ENCODE data around the gene MCOLN1. TPM values are rescaled to one million over a fixed set of nuclear protein-coding genes. Genes with fewer than 3 reads are reported as not detected.

Gene MCOLN1
- polyA plus RNA-seq, 3 donors = 32.8 to 133 (median 34.3) TPM

DNA sequence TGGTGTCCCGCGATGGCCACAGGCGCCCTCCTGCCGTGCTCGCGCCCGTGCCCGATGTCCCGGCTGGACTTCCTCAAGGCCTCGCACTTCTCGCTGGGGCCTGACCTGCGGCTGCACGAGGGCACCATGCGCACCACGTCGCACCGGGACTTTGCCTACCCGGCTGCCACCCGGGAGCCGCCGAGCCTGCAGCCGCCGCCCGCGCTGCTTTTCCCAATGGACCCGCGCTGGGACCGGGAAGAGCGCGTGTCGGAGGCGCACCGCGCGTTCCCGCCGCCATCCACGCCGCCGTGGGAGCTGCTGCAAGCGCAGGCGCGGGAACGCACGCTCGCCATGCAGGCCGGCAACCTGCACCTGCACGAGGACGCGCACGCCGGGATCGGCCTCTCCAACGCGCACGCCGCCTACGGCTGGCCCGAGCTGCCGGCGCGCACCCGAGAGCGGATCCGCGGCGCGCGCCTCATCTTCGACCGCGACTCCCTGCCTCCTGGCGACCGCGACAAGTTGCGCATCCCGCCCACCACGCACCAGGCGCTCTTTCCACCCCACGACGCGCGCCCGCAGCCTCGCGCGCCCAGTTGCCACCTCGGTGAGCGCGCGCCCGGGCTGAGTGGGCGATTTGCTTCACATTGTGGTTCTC lies 21.5 kb upstream of the MCOLN1 start:
- TF ChIP-seq, protein P1, sequence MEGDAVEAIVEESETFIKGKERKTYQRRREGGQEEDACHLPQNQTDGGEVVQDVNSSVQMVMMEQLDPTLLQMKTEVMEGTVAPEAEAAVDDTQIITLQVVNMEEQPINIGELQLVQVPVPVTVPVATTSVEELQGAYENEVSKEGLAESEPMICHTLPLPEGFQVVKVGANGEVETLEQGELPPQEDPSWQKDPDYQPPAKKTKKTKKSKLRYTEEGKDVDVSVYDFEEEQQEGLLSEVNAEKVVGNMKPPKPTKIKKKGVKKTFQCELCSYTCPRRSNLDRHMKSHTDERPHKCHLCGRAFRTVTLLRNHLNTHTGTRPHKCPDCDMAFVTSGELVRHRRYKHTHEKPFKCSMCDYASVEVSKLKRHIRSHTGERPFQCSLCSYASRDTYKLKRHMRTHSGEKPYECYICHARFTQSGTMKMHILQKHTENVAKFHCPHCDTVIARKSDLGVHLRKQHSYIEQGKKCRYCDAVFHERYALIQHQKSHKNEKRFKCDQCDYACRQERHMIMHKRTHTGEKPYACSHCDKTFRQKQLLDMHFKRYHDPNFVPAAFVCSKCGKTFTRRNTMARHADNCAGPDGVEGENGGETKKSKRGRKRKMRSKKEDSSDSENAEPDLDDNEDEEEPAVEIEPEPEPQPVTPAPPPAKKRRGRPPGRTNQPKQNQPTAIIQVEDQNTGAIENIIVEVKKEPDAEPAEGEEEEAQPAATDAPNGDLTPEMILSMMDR (IDR thresholded peaks at IDR 0.05) = no peak
- H3K36me3 ChIP-seq (replicated peaks in 1 of 2; ENCODE audit: control insufficient read depth in 1 of 2, insufficient read depth in 2 of 2, low read length in 2 of 2) = no peaks in the 10 kb centered on the region
- peak overlapping the region; percentile 59 to 85 for H3K4me3 Mint-ChIP-seq
- peaks cover 40 to 45% of the 10 kb centered on the region in 2 donors for H3K4me1 ChIP-seq (ENCODE audit: control insufficient read depth in 1 of 2, insufficient read depth in 2 of 2, low read length in 2 of 2)
- H3K4me3 ChIP-seq (replicated peaks in 1 of 3; ENCODE audit: low read depth in 2 of 3, low read length in 3 of 3) = peak overlapping the region in 1 of 3 experiments; percentile 57
- peak in 2 of 3 donors; percentile 21 to 26 for DNase-seq
- H2AFZ ChIP-seq (ENCODE audit: insufficient read depth, low read depth, low read length, poor library complexity, severe bottlenecking) = peak overlapping the region; percentile 67
- H3K27me3 ChIP-seq (ENCODE audit: control insufficient read depth in 2 of 2, insufficient read depth in 2 of 2, low read length in 2 of 2) = peaks cover 6 to 39% of the 10 kb centered on the region in 2 donors
- H3K79me2 ChIP-seq (ENCODE audit: insufficient read depth, low read length) = no peaks in the 10 kb centered on the region
- no peak overlapping the region for H3K27ac Mint-ChIP-seq
- peaks cover 5 to 16% (median 7%) of the 10 kb centered on the region in 7 donors for H3K9me3 Mint-ChIP-seq
- no peaks in the 10 kb centered on the region for H4K20me1 ChIP-seq (ENCODE audit: insufficient read depth, low read length)
- peaks cover 38% of the 10 kb centered on the region for H3K4me1 Mint-ChIP-seq
- WGBS (ENCODE audit: insufficient coverage) = 3% methylated on average over 80 of the region's 93 CpGs
- H3K27me3 Mint-ChIP-seq (ENCODE audit: low read depth in 3 of 3) = peaks cover 40 to 55% (median 51%) of the 10 kb centered on the region in 3 donors
- intact Hi-C loops (cut with micrococcal nuclease) = no loop called here
- peak overlapping the region; percentile 65 for H3K4me2 ChIP-seq (replicated peaks; ENCODE audit: extremely low read depth, low read length, poor library complexity, severe bottlenecking)
- H3K9ac ChIP-seq (ENCODE audit: insufficient read depth, low read length, poor library complexity, severe bottlenecking) = no peak overlapping the region
- H3K36me3 Mint-ChIP-seq = no peaks in the 10 kb centered on the region
- H3K27ac ChIP-seq (ENCODE audit: low read depth in 1 of 2, low read length in 2 of 2) = no peak overlapping the region
- peaks cover 0 to 3% of the 10 kb centered on the region in 2 donors for H3K9me3 ChIP-seq (replicated peaks in 1 of 2; ENCODE audit: control insufficient read depth in 1 of 2, insufficient read depth in 1 of 2, low read length in 2 of 2)

DNA sequence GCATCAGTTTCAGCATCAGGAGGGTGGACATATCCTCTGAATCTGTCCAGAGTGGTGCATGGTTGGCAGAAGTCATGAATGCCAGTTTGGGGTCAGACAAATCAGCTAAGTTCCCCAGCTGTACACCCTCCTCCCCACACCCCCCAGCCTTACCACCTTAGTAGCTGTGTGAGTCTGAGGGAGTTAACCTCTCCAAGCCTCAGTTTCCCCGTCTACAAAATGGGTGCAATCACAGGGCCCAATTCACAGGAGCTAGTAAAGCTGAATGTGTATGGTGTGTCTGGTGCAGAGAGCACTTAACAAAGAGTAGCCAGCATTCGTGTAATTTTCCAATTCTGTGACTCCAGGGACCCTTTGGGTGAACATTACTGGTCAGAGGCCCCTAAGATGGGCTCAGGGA lies 19.9 kb upstream of the MCOLN1 start:
- peaks cover 0 to 6% of the 10 kb centered on the region in 2 donors for H3K9me3 ChIP-seq (replicated peaks in 1 of 2; ENCODE audit: control insufficient read depth in 1 of 2, insufficient read depth in 1 of 2, low read length in 2 of 2)
- H3K4me1 ChIP-seq (ENCODE audit: control insufficient read depth in 1 of 2, insufficient read depth in 2 of 2, low read length in 2 of 2) = peaks cover 47 to 61% of the 10 kb centered on the region in 2 donors
- no peak for DNase-seq
- TF ChIP-seq, protein P1 (IDR thresholded peaks at IDR 0.05) = no peak
- H3K4me3 ChIP-seq (replicated peaks in 1 of 3; ENCODE audit: low read depth in 2 of 3, low read length in 3 of 3) = no peak overlapping the region
- Mint-ChIP-seq H3K4me1 (peaks cover 43% of the 10 kb centered on the region), H3K4me3 (peak overlapping the region in 1 of 2 donors; percentile 68), H3K9me3 (peaks cover 5 to 16% (median 7%) of the 10 kb centered on the region in 7 donors), H3K36me3 (no peaks in the 10 kb centered on the region), H3K27ac (no peak overlapping the region), H3K27me3 (ENCODE audit: low read depth in 3 of 3) (peaks cover 37 to 60% (median 58%) of the 10 kb centered on the region in 3 donors)
- 71% methylated on average over 1 of the region's 2 CpGs for WGBS (ENCODE audit: insufficient coverage)
- no peaks in the 10 kb centered on the region for H4K20me1 ChIP-seq (ENCODE audit: insufficient read depth, low read length)
- intact Hi-C loops (cut with micrococcal nuclease) = no loop called here
- H3K27me3 ChIP-seq (ENCODE audit: control insufficient read depth in 2 of 2, insufficient read depth in 2 of 2, low read length in 2 of 2) = peaks cover 6 to 39% of the 10 kb centered on the region in 2 donors
- no peak overlapping the region for H2AFZ ChIP-seq (ENCODE audit: insufficient read depth, low read depth, low read length, poor library complexity, severe bottlenecking)
- H3K9ac ChIP-seq (ENCODE audit: insufficient read depth, low read length, poor library complexity, severe bottlenecking) = no peak overlapping the region
- no peaks in the 10 kb centered on the region for H3K36me3 ChIP-seq (replicated peaks in 1 of 2; ENCODE audit: control insufficient read depth in 1 of 2, insufficient read depth in 2 of 2, low read length in 2 of 2)
- no peaks in the 10 kb centered on the region for H3K79me2 ChIP-seq (ENCODE audit: insufficient read depth, low read length)
- no peak overlapping the region for H3K27ac ChIP-seq (ENCODE audit: low read depth in 1 of 2, low read length in 2 of 2)
- H3K4me2 ChIP-seq (replicated peaks; ENCODE audit: extremely low read depth, low read length, poor library complexity, severe bottlenecking) = no peak overlapping the region

Measured in CD14-positive monocyte (primary cell).